Limb (tissue), 2 donors: ENCODE measurements around the gene KIF12.
"Not testable (repeated sequence)": the region's sequence is repeated elsewhere in the genome, so short reads cannot be mapped to it uniquely, and the experiment has no call there.

Source experiments
- DNase-seq, 2 donors: peaks; one replicate each; pipeline ENCODE4 v3.0.0-alpha.2; 2016; ENCODE audit errors: extremely low spot score in 2 of 2

Gene KIF12

GRCh38 chr9:114085387-114085789, 13.7 kb downstream of the KIF12 start:
- DNase-seq: no peak

- no peak for DNase-seq
Measured at GRCh38 chr9:114084282-114085073, 14.6 kb downstream of the KIF12 start.

GRCh38 chr9:114083666-114084065, 15.4 kb downstream of the KIF12 start:
- DNase-seq: no peak

- not testable (repeated sequence) for DNase-seq
Measured at GRCh38 chr9:114082763-114083412, 16.2 kb downstream of the KIF12 start.

- DNase-seq: peak; percentile 90 to 92
Measured at GRCh38 chr9:114082017-114082762, 16.9 kb downstream of the KIF12 start.

- DNase-seq: no peak
Measured at GRCh38 chr9:114081441-114082016, 17.6 kb downstream of the KIF12 start.

- DNase-seq: no peak
Measured at GRCh38 chr9:114080773-114081440, 18.2 kb downstream of the KIF12 start.

- no peak for DNase-seq
Measured at GRCh38 chr9:114080195-114080772, 18.8 kb downstream of the KIF12 start.

- DNase-seq: no peak
Measured at GRCh38 chr9:114078781-114079156, 20.3 kb downstream of the KIF12 start.

GRCh38 chr9:114078021-114078780, 20.9 kb downstream of the KIF12 start, which contains the start of gene AMBP:
Gene AMBP (minus strand): TSS chr9:114078300. CDS start chr9:114078209, 91 bp downstream.
- no peak for DNase-seq

GRCh38 chr9:114077162-114077837, 21.8 kb downstream of the KIF12 start:
- no peak for DNase-seq

GRCh38 chr9:114076237-114077161, 22.6 kb downstream of the KIF12 start:
- no peak for DNase-seq

- DNase-seq: no peak
Measured at GRCh38 chr9:114075602-114076001, 23.5 kb downstream of the KIF12 start.

- peak in 1 of 2 donors; percentile 63 for DNase-seq
Measured at GRCh38 chr9:114072184-114073140, 26.6 kb downstream of the KIF12 start.

GRCh38 chr9:114071197-114071795, 27.8 kb downstream of the KIF12 start:
- no peak for DNase-seq

GRCh38 chr9:114070188-114071103, 28.6 kb downstream of the KIF12 start:
- no peak for DNase-seq
